Astrocyte (in vitro differentiated cells and primary cell): Measurements from ENCODE around the gene ZNRF1. TPM values are rescaled to one million over a fixed set of nuclear protein-coding genes. Genes with fewer than 3 reads are reported as not detected.

ENCODE experiments used
- DNase-seq: peaks from one replicate; pipeline ENCODE4 v3.0.0-alpha.2; 2010; ENCODE audit warnings: low read depth
- FAIRE-seq: peaks from 2 replicates; lab custom pipeline; 2011; peaks lifted over from hg19 to GRCh38; lab: Jason Lieb, UNC
- H2AFZ ChIP-seq: 2 replicates; pipeline ENCODE4 v1.6.0; 2012; ENCODE audit warnings: low read depth, low read length, inconsistent platforms
- H3K27ac ChIP-seq: 2 replicates; pipeline ENCODE4 v1.5.1; 2011; ENCODE audit warnings: low read depth, low read length, inconsistent platforms
- H3K27me3 ChIP-seq: 2 replicates; pipeline ENCODE4 v1.6.0; 2011; ENCODE audit warnings: low read length, inconsistent platforms; ENCODE audit not compliant: insufficient read depth
- H3K36me3 ChIP-seq: 2 replicates; pipeline ENCODE4 v1.5.1; 2011; ENCODE audit warnings: low read length, inconsistent platforms; ENCODE audit not compliant: insufficient read depth
- H3K4me1 ChIP-seq: 2 replicates; pipeline ENCODE4 v1.5.1; 2011; ENCODE audit warnings: low read length, inconsistent platforms; ENCODE audit not compliant: insufficient read depth
- H3K4me2 ChIP-seq: 2 replicates; pipeline ENCODE4 v1.6.0; 2012; ENCODE audit warnings: low read length, inconsistent platforms
- H3K4me3 ChIP-seq: 2 replicates; pipeline ENCODE4 v1.5.1; 2011; ENCODE audit warnings: low read depth, mild to moderate bottlenecking, low read length, inconsistent platforms; ENCODE audit not compliant: insufficient read depth
- H3K79me2 ChIP-seq: 2 replicates; pipeline ENCODE4 v1.6.0; 2012; ENCODE audit warnings: mild to moderate bottlenecking, low read length, inconsistent platforms; ENCODE audit not compliant: insufficient read depth
- H3K9ac ChIP-seq: 2 replicates; pipeline ENCODE4 v1.6.0; 2012; ENCODE audit warnings: mild to moderate bottlenecking, low read length, inconsistent platforms
- H3K9me3 ChIP-seq: 2 replicates; pipeline ENCODE4 v1.5.1; 2012; ENCODE audit warnings: low read depth, mild to moderate bottlenecking, low read length, inconsistent platforms; ENCODE audit not compliant: insufficient read depth
- H4K20me1 ChIP-seq: 2 replicates; pipeline ENCODE4 v1.6.0; 2012; ENCODE audit warnings: low read length, inconsistent platforms; ENCODE audit not compliant: insufficient read depth
- H3K27ac Mint-ChIP-seq: one replicate; pipeline ENCODE4 v1.8.0; 2021; ENCODE audit warnings: mild to moderate bottlenecking, mixed read lengths; ENCODE audit not compliant: unreplicated experiment
- H3K27me3 Mint-ChIP-seq: one replicate; pipeline ENCODE4 v1.8.0; 2021; ENCODE audit warnings: low read depth, mixed read lengths; ENCODE audit not compliant: unreplicated experiment
- H3K36me3 Mint-ChIP-seq: one replicate; pipeline ENCODE4 v1.8.0; 2021; ENCODE audit warnings: low read depth, mixed read lengths; ENCODE audit not compliant: unreplicated experiment
- H3K4me1 Mint-ChIP-seq: one replicate; pipeline ENCODE4 v1.8.0; 2021; ENCODE audit warnings: low read depth, mixed read lengths; ENCODE audit not compliant: unreplicated experiment
- H3K4me3 Mint-ChIP-seq: one replicate; pipeline ENCODE4 v1.8.0; 2021; ENCODE audit warnings: mild to moderate bottlenecking, moderate library complexity, mixed read lengths; ENCODE audit not compliant: unreplicated experiment
- H3K9me3 Mint-ChIP-seq: one replicate; pipeline ENCODE4 v1.8.0; 2021; ENCODE audit warnings: mild to moderate bottlenecking, mixed read lengths; ENCODE audit not compliant: unreplicated experiment
- CTCF ChIP-seq: IDR thresholded peaks from 2 replicates; pipeline ENCODE4 v1.5.1; 2011; ENCODE audit warnings: low read depth, mild to moderate bottlenecking, inconsistent platforms, low read length, moderate library complexity; ENCODE audit not compliant: insufficient read depth
- EZH2 ChIP-seq: IDR thresholded peaks from 2 replicates; pipeline ENCODE4 v1.6.1; 2012; ENCODE audit warnings: mild to moderate bottlenecking, low read length, inconsistent platforms; ENCODE audit not compliant: insufficient read depth
- total RNA-seq: library from RNA; stranded (reverse); gene quantifications from 2 replicates; pipeline ENCODE4 v1.2.1, GENCODE V29; 2021

ZNRF1 gene
- total RNA-seq, 1 donor from 2014 or later = 21.9 TPM

- Mint-ChIP-seq H3K27ac (no peak overlapping the region), H3K36me3 (peaks cover 2% of the 10 kb centered on the region), H3K27me3 (no peaks in the 10 kb centered on the region), H3K4me3 (no peak overlapping the region), H3K9me3 (no peaks in the 10 kb centered on the region), H3K4me1 (peaks cover 16% of the 10 kb centered on the region)
- FAIRE-seq (no peak), DNase-seq (peak; percentile 62)
- no peaks in the 10 kb centered on the region for H3K36me3 ChIP-seq
- H4K20me1 ChIP-seq = peaks cover 36% of the 10 kb centered on the region
- H3K4me2 ChIP-seq = no peak overlapping the region
- TF ChIP-seq EZH2 = no peak
- no peak for TF ChIP-seq CTCF
- no peak overlapping the region for H3K9ac ChIP-seq
- H3K27me3 ChIP-seq = no peaks in the 10 kb centered on the region
- no peak overlapping the region for H3K4me3 ChIP-seq
- H3K4me1 ChIP-seq = peaks cover 19% of the 10 kb centered on the region
- no peak overlapping the region for H3K27ac ChIP-seq
- H2AFZ ChIP-seq = no peak overlapping the region
- peaks cover 76% of the 10 kb centered on the region for H3K79me2 ChIP-seq
- H3K9me3 ChIP-seq = no peaks in the 10 kb centered on the region
Observed at GRCh38 chr16:75026892-75027391, 28.1 kb downstream of the ZNRF1 start.

- Histone ChIP-seq H3K36me3 (no peaks in the 10 kb centered on the region), H3K27me3 (no peaks in the 10 kb centered on the region), H3K79me2 (peaks cover 79% of the 10 kb centered on the region), H3K9ac (no peak overlapping the region), H2AFZ (no peak overlapping the region), H3K9me3 (no peaks in the 10 kb centered on the region), H3K4me1 (peaks cover 16% of the 10 kb centered on the region), H3K4me2 (peak overlapping the region; percentile 12), H4K20me1 (peaks cover 36% of the 10 kb centered on the region), H3K27ac (peak overlapping the region; percentile 32), H3K4me3 (no peak overlapping the region)
- no peak overlapping the region for H3K27ac Mint-ChIP-seq
- H3K36me3 Mint-ChIP-seq = peaks cover 2% of the 10 kb centered on the region
- DNase-seq (peak; percentile 38), FAIRE-seq (no peak)
- no peak overlapping the region for H3K4me3 Mint-ChIP-seq
- TF ChIP-seq EZH2 (no peak), CTCF (no peak)
- H3K27me3 Mint-ChIP-seq = no peaks in the 10 kb centered on the region
- H3K9me3 Mint-ChIP-seq = no peaks in the 10 kb centered on the region
- H3K4me1 Mint-ChIP-seq = peaks cover 14% of the 10 kb centered on the region
Observed at GRCh38 chr16:75027520-75028300, 28.9 kb downstream of the ZNRF1 start.
